Superior temporal gyrus (tissue), 1 donor: Measurements from ENCODE around the gene P2RX1.
"Not testable (repeated sequence)": the region's sequence is repeated elsewhere in the genome, so short reads cannot be mapped to it uniquely, and the experiment has no call there.

Experiments used
- DNase-seq: peaks from one replicate; pipeline ENCODE4 v3.0.0-alpha.2; 2016; ENCODE audit errors: extremely low spot score

The P2RX1 gene

GRCh38 chr17:3951420-3951819, 35.2 kb upstream of the P2RX1 start:
- no peak for DNase-seq

DNA sequence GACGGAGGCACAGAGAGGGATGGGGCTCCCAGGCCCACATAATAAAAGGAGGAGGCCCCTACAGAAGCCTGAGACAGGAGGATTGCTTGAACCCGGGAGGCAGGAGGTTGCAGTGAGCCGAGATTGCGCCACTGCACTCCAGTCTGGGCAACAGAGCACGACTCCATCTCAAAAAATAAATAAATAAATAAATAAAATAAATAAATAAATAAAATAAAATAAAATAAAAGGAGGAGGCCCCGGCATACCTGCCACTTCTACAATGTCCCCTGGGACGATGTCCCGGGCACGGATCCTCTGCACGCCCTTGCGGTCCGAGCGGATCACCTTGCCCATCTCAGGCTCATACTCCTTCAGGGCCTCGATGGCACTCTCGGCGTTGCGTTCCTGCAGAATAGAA, 34.7 kb upstream of the P2RX1 start:
- no peak for DNase-seq

DNA sequence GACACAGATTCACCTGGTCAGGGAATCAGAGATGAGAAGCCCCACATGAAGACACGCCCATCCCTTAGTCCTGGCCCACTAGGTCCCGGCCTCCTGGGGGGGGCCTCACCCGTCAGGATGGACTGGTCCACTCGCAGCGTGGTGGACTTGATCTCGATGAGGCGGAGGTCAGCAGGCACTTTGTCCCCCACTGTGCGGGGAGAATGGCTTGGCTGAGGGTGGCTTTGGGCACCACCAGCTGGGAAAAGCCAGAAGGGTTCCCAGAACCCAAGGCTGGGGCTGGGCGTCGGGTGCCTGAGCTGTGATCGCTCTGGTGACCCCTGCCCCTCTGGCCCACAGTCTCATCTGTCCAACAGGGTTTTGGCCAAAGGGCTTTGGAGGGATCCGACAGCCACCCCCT, 34.3 kb upstream of the P2RX1 start:
- DNase-seq = no peak

DNA sequence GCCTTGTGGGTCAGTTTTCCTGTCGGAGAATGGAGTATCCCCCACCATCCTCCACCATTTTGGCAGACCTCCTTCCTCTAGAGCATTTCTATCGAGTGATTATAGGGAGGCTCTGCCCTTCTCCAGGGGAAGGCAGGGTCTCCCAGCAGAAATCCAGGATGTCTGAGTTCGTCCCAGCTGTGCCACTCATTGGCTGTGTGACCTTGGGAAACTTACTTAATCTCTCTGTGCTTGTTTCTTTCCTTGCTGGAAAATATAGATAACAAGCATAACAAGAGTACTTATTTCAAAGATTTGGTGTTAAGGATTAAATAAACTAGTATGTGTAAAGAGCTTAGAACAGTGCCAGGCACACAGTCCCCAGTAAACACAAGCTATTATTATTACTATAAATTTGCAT, 33.2 kb upstream of the P2RX1 start:
- no peak for DNase-seq

DNA sequence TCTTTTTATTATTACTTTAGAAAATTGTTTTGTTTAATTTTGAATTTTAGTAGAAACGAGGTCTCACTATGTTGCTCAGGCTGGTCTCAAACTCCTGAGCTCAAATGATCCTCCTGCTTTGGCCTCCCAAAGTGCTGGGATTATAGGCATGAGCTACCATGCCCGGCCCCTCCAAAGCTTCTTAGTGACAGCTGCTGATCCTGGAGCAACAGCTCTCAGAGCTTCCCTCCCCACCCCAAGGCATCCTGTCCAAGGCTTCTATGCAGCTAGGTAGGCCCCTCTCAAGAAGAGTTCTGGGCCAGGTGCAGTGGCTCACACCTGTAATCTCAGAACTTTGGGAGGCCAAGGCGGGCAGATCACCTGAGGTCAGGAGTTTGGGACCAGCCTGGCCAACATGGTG, 32.3 kb upstream of the P2RX1 start:
- not testable (repeated sequence) for DNase-seq

GRCh38 chr17:3947318-3947810, 31.1 kb upstream of the P2RX1 start:
- no peak for DNase-seq

DNA sequence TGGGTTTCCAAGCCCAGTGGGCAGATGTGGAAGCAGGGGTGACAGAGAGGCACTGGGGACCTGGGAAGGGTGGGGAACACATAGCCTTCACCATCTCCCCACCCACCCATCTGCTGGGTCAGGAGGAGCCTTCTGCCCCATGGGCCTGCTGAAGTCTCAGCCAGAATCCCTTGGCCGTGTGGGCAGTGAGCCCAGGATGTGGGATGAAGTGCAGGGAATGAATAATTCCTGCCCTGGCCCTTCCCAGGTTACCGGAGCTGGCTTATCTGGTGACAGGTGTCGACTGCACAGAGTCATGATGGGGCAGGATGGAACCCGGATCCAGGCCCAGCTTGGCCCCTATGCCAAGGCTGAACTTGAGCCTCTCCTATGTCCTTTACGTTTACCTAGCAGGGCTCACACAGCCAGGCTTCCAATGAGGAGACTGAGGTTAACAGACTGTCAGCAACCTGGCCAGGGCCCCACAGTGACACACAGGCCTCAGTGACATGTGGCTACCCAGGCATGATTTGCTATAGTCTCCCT, 30.5 kb upstream of the P2RX1 start:
- DNase-seq = no peak

GRCh38 chr17:3944485-3945388, 28.5 kb upstream of the P2RX1 start:
- DNase-seq = peak; percentile 11

- no peak for DNase-seq
These were observed 27.1 kb upstream of the P2RX1 start for GRCh38 chr17:3943240-3943891.

DNA sequence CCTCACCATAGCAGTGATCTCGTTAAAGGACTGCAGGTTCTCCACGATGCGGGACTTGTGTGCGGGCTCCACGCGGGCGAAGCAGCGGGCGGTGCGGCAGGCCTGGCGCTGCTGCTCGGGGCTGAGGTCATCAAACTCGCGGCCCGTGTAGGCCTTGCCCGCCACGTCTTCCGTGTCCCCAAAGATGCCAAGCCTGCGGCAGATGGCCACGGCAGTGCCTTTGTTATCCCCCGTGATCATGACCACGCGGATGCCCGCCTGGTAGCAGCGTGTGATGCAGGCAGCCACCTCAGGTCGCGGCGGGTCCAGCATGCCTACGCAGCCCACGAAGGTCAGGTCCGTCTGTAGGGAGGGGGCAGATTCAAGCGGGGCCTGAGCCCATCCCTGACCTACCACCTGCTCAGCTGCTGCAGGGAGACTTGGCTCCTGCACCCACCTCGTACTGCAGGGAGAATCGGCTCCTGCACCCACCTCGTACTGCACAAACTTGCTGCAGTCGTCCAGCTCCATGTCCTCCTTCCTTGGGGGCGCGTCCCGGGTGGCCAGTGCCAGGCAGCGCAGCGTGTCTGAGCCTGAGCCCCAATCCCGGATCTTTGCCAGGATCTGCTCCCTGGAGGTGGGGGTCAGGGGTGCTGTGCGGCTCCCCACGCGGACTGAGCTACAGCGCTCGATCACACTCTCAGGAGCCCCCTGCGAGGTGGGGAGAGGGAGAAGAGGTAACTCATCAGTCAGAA, 24.9 kb upstream of the P2RX1 start:
- DNase-seq = no peak

DNA sequence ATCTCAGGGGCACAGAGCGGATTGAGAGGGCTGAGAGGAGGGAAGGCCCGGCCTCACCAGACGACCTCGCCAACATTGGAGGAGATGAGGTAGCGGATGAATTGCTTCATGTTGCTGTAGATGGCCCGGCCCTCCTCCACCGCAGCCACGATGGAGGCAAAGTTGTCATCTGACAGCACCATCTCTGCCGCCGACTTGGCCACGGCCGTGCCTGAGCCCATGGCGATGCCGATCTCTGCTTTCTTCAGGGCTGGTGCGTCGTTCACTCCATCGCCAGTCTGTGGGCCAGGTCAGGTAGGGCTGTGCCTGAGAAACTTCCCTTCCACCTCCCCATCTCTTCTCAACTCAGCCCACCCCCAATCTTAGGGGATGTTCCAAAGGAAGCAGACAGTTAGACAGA, 21.1 kb upstream of the P2RX1 start:
- DNase-seq = no peak

- DNase-seq = no peak
These were observed 19.6 kb upstream of the P2RX1 start for GRCh38 chr17:3935825-3936355.

GRCh38 chr17:3935140-3935542, 18.9 kb upstream of the P2RX1 start:
- DNase-seq = peak; percentile 24

DNA sequence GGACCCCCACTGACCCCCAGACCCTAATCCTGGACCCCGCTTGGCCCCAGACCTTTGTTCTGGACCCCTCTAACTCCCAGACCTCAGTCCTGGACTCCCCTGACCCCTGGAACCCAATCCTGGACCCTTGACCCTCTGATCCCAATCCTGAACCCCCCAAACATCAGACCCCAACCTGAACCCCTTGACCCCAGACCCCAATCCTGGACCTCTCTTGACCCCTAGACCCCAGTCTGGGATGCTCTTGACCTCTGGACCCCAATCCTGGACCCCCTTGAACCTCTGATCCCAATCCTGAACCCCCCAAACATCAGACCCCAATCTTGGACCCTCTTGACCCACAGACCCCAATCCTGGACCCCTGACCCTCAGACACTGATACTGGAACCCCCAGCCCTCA, 13.5 kb upstream of the P2RX1 start:
- DNase-seq = no peak

GRCh38 chr17:3929181-3929580, 12.9 kb upstream of the P2RX1 start:
- no peak for DNase-seq

DNA sequence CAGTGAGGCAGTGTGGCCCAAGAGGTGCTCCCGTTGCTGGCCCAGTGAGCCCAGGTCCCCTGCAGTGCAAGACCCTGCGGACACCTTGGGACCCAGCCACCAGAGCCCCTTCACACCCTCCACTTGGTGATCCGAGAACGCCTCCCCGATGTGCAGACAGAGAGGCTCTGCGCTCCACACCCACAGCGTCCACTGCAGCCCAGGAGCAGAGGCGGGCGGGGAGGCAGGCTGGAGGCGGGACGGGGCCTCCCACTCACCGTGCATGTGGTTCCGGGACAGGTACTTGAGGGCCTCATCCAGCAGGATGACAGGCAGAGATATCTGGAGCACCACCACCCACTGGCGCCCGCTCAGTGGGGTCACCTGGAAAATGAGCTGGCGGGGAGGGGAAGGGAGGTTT, 12.1 kb upstream of the P2RX1 start:
- no peak for DNase-seq

DNA sequence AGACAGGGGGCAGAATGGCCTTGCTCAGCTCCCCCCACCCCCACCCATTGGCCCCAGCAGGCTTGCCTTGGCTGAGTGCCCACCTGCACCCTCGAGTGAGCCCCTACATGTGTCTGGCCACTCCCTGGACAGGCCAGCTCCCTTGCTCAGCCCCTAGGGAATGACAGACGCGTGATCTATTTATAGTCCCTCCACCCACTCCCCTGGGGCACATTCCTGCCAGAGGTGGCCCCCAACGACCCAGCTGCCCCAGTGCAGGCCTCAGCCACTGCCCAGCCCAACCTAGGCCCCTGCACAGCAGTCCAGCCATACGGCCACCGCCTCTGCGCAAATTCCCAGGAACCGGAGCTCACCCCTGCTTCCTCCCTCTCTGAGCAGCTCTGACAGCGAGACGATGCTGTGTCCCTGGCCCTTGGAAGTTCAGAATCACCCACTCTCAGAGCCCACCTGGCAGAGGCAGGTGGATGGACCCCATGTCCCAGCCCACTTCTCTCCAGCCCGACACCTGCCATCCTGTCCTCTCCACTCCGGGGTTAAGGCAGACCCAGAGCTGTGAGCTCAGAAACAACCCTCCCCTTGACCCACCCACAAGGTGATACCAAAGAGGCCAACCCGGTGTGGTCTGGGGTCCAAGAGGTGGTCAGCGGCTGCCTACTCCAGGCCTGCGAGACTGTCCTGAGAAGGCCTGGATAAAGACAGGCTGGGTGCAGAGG, 11.5 kb upstream of the P2RX1 start:
- DNase-seq = no peak

DNA sequence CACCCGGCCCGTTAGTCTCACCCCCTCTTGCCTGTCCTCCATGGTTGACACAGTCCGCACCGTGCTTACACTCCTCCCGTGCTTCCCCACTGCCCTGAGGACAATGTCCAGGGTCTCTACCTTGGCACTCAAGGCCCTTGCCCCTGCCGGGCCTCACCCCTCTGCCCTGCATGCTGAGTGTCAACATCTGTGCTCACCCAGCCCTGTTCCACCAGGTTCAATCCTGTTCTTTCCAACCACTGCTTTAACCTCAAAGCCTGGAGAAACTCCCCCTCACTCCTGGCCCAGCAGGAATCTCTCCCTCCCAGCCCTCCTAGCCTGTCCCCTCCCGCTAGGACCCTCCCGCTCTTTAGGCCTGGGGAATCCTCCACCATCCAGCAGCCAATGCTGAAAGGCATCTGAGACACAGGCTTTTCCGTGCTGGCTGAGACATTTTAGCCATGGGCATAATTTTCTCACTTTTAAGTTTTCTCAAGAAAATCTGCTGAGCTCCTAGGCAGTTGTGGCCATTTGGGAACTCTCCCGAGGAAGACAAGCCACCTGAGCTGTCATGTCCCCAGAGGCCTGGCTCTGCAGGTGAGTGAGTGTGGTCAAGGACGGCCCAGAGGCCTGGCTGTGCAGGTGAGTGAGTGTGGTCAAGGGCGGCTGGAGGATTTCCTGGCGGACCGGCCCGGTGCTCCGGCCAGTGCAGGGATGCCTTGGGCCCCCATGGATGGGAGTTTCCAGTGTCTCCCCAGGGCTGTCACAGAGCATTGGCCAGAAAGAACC, 10.8 kb upstream of the P2RX1 start:
- no peak for DNase-seq

GRCh38 chr17:3925684-3926485, 9.6 kb upstream of the P2RX1 start:
- DNase-seq = no peak
